GM12891 (cell line): Measurements from ENCODE around the gene HENMT1.

Source experiments
- DNase-seq: peaks from one replicate; pipeline ENCODE4 v3.0.0; 2011; ENCODE audit warnings: low spot score; ENCODE audit not compliant: insufficient read length
- FAIRE-seq: peaks from 2 replicates; lab custom pipeline; 2011; peaks lifted over from hg19 to GRCh38; lab: Jason Lieb, UNC
- PAX5 ChIP-seq: IDR thresholded peaks from 2 replicates; pipeline ENCODE4 v1.6.1; 2011; ENCODE audit warnings: low read length, moderate library complexity, mild to moderate bottlenecking; ENCODE audit not compliant: insufficient read depth, severe bottlenecking
- POLR2A ChIP-seq: IDR thresholded peaks from 2 replicates; pipeline ENCODE4 v1.6.1; 2011; ENCODE audit warnings: low read depth, low read length, control low read depth
- POLR2AphosphoS5 ChIP-seq: IDR thresholded peaks from 2 replicates; pipeline ENCODE4 v1.6.1; 2011; ENCODE audit warnings: low read depth, low read length, control low read depth
- POU2F2 ChIP-seq: IDR thresholded peaks from 2 replicates; pipeline ENCODE4 v1.6.1; 2011; ENCODE audit warnings: low read depth, mild to moderate bottlenecking, control low read depth, low read length, moderate library complexity
- SPI1 ChIP-seq: IDR thresholded peaks from 2 replicates; pipeline ENCODE4 v1.6.1; 2011; ENCODE audit warnings: low read depth, low read length, control low read depth
- TAF1 ChIP-seq: IDR thresholded peaks from 2 replicates; pipeline ENCODE4 v1.6.1; 2011; ENCODE audit warnings: low read depth, low read length, control low read depth

The HENMT1 gene

DNA sequence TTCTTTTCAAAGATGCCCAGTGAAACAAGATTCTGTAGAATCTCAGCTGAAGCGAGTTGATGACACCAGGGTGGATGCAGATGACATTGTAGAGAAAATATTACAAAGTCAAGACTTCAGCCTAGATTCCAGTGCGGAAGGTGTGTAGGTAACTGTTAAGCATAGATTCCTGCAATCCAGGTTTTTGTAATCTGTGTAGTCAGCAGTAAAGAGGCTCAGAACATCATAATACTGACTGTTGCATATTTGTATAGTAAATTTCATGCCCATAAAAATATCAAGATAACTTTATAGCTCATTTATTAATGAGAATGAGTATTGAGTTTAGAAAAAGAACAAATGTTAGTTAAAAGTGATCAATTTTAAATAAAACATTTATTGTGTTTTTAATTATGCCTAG lies 32.2 kb downstream of the HENMT1 start:
- DNase-seq (no peak), FAIRE-seq (no peak)
- TF ChIP-seq POU2F2 (no peak), SPI1 (no peak), POLR2AphosphoS5 (no peak), POLR2A (no peak), TAF1 (no peak), PAX5 (no peak)

DNA sequence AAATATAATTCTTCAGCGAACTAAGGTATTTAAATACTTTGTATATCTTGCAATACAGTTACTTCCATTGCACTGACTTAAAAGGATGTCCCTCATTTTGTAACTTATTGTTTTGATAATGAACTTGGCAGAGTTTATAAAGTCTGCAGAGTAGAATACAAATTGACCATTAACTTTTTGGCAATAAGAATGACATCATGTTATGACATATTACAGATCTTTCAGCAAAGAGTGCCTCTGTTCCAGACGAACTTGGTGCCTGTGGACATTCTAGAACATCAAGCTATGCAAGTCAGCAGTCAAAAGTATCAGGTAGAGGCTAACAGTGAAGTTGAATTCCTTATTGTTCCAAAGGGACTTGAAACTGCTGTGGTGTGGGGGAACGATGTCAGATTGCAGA lies 32.9 kb downstream of the HENMT1 start:
- no peak for DNase-seq
- no peak for TF ChIP-seq POLR2A
- no peak for TF ChIP-seq TAF1
- no peak for TF ChIP-seq PAX5
- FAIRE-seq, result no peak

DNA sequence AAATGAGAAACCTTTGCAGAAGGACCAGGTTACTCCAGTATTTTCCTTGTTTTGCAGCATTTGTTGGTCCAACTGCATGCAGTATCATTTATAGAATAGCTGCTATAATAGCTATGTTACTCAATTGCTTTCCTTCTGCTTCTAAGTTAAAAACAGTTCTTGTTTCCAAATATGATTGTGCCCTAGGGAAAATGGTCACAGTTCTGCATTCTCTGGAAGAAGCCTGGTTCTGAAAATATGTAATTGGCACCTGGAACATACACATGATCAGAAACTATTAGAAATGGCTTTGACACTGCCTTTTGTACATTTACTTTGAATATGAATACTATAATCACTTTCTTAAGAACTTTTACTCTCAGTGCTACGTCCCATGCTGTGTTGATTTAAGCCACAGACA lies 33.6 kb downstream of the HENMT1 start:
- FAIRE-seq, result no peak
- no peak for TF ChIP-seq POLR2A
- TF ChIP-seq SPI1, result no peak
- TF ChIP-seq POU2F2, result no peak
- TF ChIP-seq POLR2AphosphoS5, result no peak
- no peak for TF ChIP-seq PAX5
- TF ChIP-seq TAF1, result no peak
- DNase-seq, result no peak

DNA sequence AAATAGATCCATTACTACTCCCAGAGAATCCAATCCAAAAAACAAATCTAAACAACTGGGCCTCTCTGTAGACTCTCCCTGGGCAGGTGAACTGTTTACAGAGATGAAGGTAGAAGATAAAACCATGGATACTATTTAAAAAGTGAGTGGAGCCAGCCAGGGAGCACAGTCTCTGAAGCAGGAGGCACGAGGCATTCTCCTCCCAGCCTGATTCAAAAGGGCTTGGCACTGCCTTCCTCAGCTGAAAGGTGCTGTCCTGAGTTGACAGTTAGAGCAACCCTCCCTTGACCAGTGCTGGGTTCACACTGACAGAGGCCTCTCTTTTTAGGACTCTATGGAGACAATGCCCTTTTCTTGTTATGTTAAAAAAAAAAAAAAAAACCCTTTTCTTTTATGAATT lies 36.8 kb downstream of the HENMT1 start:
- FAIRE-seq (no peak), DNase-seq (no peak)
- TF ChIP-seq POU2F2, result no peak
- TF ChIP-seq SPI1, result no peak
- no peak for TF ChIP-seq PAX5
- TF ChIP-seq POLR2A, result no peak
- no peak for TF ChIP-seq POLR2AphosphoS5
- TF ChIP-seq TAF1, result no peak

DNA sequence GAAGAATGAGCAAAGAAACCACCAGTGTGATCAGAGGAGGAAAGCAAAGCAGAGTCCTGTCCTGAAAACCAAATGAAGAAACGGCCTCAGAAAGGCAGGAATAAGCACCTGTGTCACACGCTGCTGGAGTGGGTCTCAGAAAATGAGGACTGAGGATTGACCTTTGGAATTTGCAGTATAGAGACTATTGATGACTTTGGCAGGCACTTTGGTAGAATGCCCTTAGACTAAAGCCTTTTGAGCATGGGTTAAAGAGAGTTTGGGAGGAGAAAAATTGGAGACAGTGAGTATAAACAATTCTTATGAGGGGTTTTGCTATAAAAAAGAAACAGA lies 43.2 kb downstream of the HENMT1 start:
- DNase-seq (no peak), FAIRE-seq (no peak)
- TF ChIP-seq SPI1, result no peak
- TF ChIP-seq POU2F2, result no peak
- TF ChIP-seq POLR2AphosphoS5, result no peak
- TF ChIP-seq POLR2A, result no peak
- TF ChIP-seq PAX5, result no peak
- TF ChIP-seq TAF1, result no peak

- no peak for FAIRE-seq
- no peak for DNase-seq
Measured at GRCh38 chr1:108617008-108617723, 43.7 kb downstream of the HENMT1 start.

DNA sequence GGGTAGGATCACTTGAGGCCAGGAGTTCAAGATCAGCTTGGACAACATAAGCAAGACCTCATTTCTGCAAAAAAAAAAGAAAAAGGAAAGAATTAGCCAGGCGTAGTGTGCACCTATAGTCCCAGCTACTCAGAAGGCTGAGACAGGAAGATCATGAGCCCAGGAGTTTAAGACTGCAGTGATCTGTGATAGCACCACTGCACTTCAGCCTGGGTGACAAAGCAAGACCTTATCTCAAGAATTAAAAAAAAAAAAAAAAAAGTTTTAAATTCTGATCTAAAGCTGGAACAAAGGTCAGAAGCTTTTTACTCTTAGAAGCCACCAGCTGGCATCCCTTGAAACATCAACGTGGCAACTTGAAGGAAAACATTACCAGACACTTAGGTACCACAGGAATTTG lies 45.3 kb downstream of the HENMT1 start:
- no peak for TF ChIP-seq TAF1
- TF ChIP-seq SPI1, result no peak
- TF ChIP-seq POLR2AphosphoS5, result no peak
- FAIRE-seq, result no peak
- DNase-seq, result no peak

More at GRCh38 chr1:108617008-108617723, 43.7 kb downstream of the HENMT1 start:
- no peak for TF ChIP-seq PAX5
- no peak for TF ChIP-seq POLR2AphosphoS5
- TF ChIP-seq POLR2A, result no peak
- no peak for TF ChIP-seq SPI1
- TF ChIP-seq POU2F2, result no peak
- no peak for TF ChIP-seq TAF1

DNA sequence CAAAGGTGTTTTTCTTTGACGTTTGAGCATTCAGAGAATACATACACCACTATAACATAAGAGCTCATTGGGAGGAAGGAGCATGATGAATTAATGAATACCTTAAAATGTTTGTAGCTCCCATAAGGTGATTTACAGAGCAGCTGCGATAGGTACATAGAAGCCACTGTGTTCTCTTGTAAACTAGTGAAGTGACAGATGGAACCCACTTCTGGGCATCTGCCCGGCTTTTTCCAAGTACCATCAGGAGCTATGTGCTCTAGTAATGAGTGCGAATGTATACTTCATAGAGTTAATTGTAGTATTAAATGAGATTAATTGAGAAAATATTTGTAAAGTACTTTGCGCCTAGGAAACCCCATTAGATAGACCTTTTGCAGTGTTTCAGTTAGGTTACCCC lies 48.4 kb downstream of the HENMT1 start:
- DNase-seq (no peak), FAIRE-seq (no peak)
- no peak for TF ChIP-seq SPI1
- no peak for TF ChIP-seq TAF1
- TF ChIP-seq PAX5, result no peak
- TF ChIP-seq POU2F2, result no peak
- TF ChIP-seq POLR2A, result no peak
- TF ChIP-seq POLR2AphosphoS5, result no peak

- FAIRE-seq (no peak), DNase-seq (no peak)
- TF ChIP-seq POLR2A, result no peak
- no peak for TF ChIP-seq TAF1
- no peak for TF ChIP-seq POU2F2
- TF ChIP-seq PAX5, result no peak
Measured at GRCh38 chr1:108611984-108612383, 48.9 kb downstream of the HENMT1 start.

GRCh38 chr1:108610073-108610472 lies 50.8 kb downstream of the HENMT1 start:
- DNase-seq, result no peak
- no peak for FAIRE-seq
- TF ChIP-seq PAX5 (no peak), SPI1 (no peak), POLR2A (no peak), POU2F2 (no peak), TAF1 (no peak), POLR2AphosphoS5 (no peak)
